Measurements from ENCODE around the gene ERVH48-1.

The ERVH48-1 gene

DNA sequence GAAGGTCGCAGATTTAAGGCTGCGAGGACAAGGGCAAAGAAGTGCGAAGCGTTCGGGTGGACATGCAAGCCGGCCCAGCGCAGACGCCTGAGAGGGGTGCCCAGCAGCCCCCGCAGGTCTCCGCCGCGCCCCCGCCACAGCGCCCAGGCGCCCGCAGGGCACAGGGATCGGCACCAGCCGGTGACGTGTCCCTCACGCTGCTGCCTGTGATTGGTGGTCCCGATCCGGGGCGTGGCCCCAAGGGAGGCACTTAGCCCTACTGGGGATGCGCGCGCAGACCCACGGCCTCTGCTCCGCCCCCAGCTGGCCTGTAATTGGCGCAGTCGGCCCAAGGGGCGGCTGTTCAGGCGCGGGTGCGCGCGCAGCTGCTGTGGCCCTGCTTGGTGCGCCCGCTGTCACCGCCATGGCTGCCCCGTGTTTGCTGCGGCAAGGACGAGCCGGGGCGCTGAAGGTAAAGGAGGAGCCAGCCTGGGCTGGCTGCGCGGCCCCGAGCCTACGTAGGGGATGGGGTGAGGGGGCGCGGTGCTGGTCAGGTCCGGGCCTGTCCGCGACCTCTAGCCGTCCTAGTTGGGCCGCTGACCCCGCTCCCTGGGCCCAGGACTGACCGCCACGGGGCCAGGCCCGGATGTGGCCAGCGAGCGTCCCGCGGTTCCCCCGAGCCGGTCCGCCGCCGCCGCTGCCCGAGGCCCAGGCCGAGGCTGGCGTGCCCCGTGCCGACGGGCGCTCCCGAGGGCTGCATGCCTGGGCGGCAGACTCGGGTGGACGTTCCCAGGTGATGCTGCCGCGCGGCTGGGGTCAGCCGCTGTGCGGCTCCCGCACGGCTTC, 32.3 kb downstream of the ERVH48-1 start, which contains the start of gene NDUFV3:
TSS of gene NDUFV3 (plus strand) at position 379 of the 825 bp plus-strand sequence. CDS start at position 404, 25 bp downstream.
- no peaks in the 10 kb centered on the region for H3K9me2 ChIP-seq (replicated peaks; ENCODE audit: control insufficient read depth, low read length)
- H3K9me3 ChIP-seq (ENCODE audit: control insufficient read depth, insufficient read depth, low read length), result no peaks in the 10 kb centered on the region
- H3K4me3 ChIP-seq (ENCODE audit: low read length), result peak within 1 kb of the TSS; percentile 85
- peaks cover 20% of the 10 kb centered on the region for H3K36me3 ChIP-seq (ENCODE audit: control insufficient read depth, low read length)
- no peak for TF ChIP-seq CTCF (IDR thresholded peaks at IDR 0.05; ENCODE audit: low read depth, low read length, poor library complexity, severe bottlenecking)
- TF ChIP-seq EZH2phosphoT487 (IDR thresholded peaks at IDR 0.05; ENCODE audit: borderline replicate concordance, low read length), result no peak
- peak within 1 kb of the TSS; percentile 51 for H3K27ac ChIP-seq (ENCODE audit: low read depth, low read length)
- peaks cover 5% of the 10 kb centered on the region; the same call in 1 of the 2 replicates for H4K20me1 ChIP-seq (ENCODE audit: control insufficient read depth, insufficient read depth, low read depth, low read length)
- peaks cover 6% of the 10 kb centered on the region for H3K4me1 ChIP-seq (ENCODE audit: control insufficient read depth, low read length)
- 0 out of 2 replicates have a peak, but pooled peaks cover 3% of the 10 kb centered on the region for H3F3A ChIP-seq (ENCODE audit: control insufficient read depth, insufficient read depth)
- H3K4me2 ChIP-seq (ENCODE audit: low read length), result peak within 1 kb of the TSS; percentile 63
- no peaks in the 10 kb centered on the region for H3K27me3 ChIP-seq (ENCODE audit: control insufficient read depth, low read length)
- H3K79me2 ChIP-seq (ENCODE audit: control insufficient read depth, low read length), result peaks cover 22% of the 10 kb centered on the region

- peaks cover 5% of the 10 kb centered on the region; the same call in 1 of the 2 replicates for H4K20me1 ChIP-seq (ENCODE audit: control insufficient read depth, insufficient read depth, low read depth, low read length)
- peaks cover 22% of the 10 kb centered on the region for H3K79me2 ChIP-seq (ENCODE audit: control insufficient read depth, low read length)
- H3K27me3 ChIP-seq (ENCODE audit: control insufficient read depth, low read length), result no peaks in the 10 kb centered on the region
- peaks cover 6% of the 10 kb centered on the region for H3K4me1 ChIP-seq (ENCODE audit: control insufficient read depth, low read length)
- H3F3A ChIP-seq (ENCODE audit: control insufficient read depth, insufficient read depth), result 0 out of 2 replicates have a peak, but pooled peaks cover 3% of the 10 kb centered on the region
- peaks cover 16% of the 10 kb centered on the region for H3K36me3 ChIP-seq (ENCODE audit: control insufficient read depth, low read length)
- no peaks in the 10 kb centered on the region for H3K9me2 ChIP-seq (replicated peaks; ENCODE audit: control insufficient read depth, low read length)
- H3K4me2 ChIP-seq (ENCODE audit: low read length), result peak overlapping the region; percentile 62
- no peak overlapping the region for H3K27ac ChIP-seq (ENCODE audit: low read depth, low read length)
- no peaks in the 10 kb centered on the region for H3K9me3 ChIP-seq (ENCODE audit: control insufficient read depth, insufficient read depth, low read length)
- peak overlapping the region; percentile 85 for H3K4me3 ChIP-seq (ENCODE audit: low read length)
- TF ChIP-seq CTCF (IDR thresholded peaks at IDR 0.05; ENCODE audit: low read depth, low read length, poor library complexity, severe bottlenecking), result no peak
- TF ChIP-seq EZH2phosphoT487 (IDR thresholded peaks at IDR 0.05; ENCODE audit: borderline replicate concordance, low read length), result no peak
These were observed 32.9 kb downstream of the ERVH48-1 start for GRCh38 chr21:42892582-42892930.

DNA sequence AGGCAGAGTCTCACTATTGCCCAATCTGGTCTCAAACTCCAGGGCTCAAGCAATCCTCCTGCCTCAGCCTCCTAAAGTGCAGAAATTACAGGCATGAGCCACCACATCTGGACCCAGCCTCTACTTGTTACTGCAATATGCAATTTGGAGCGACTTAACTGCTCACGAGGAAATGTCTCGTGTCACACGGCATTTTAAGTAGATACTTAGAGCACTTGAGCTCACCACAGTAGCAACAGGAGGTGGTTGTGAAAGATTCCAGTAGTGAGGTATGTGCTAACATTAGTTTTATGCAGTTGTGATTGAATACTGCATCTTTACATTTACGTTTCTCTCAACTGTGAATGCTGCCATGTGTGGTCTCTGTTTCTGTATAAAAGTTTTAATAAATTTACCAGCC, 38.1 kb downstream of the ERVH48-1 start:
- Histone ChIP-seq H3K27me3 (ENCODE audit: control insufficient read depth, low read length) (no peaks in the 10 kb centered on the region), H3K79me2 (ENCODE audit: control insufficient read depth, low read length) (no peaks in the 10 kb centered on the region), H3K9me3 (ENCODE audit: control insufficient read depth, insufficient read depth, low read length) (no peaks in the 10 kb centered on the region), H3K4me2 (ENCODE audit: low read length) (no peak overlapping the region), H3K4me3 (ENCODE audit: low read length) (no peak overlapping the region), H3K9me2 (replicated peaks; ENCODE audit: control insufficient read depth, low read length) (no peaks in the 10 kb centered on the region), H3F3A (ENCODE audit: control insufficient read depth, insufficient read depth) (no peaks in the 10 kb centered on the region), H3K36me3 (ENCODE audit: control insufficient read depth, low read length) (no peaks in the 10 kb centered on the region), H3K27ac (ENCODE audit: low read depth, low read length) (no peak overlapping the region), H4K20me1 (ENCODE audit: control insufficient read depth, insufficient read depth, low read depth, low read length) (no peaks in the 10 kb centered on the region), H3K4me1 (ENCODE audit: control insufficient read depth, low read length) (peaks cover 3% of the 10 kb centered on the region)
- TF ChIP-seq CTCF (IDR thresholded peaks at IDR 0.05; ENCODE audit: low read depth, low read length, poor library complexity, severe bottlenecking) (no peak), EZH2phosphoT487 (IDR thresholded peaks at IDR 0.05; ENCODE audit: borderline replicate concordance, low read length) (no peak)

Measured in DOHH2 (cell line).